Measurements from ENCODE around the gene CRIP3. TPM values are rescaled to one million over a fixed set of nuclear protein-coding genes. Genes with fewer than 3 reads are reported as not detected.

CRIP3 gene
- total and polyA plus RNA-seq, 4 donors = 1.1 to 9.5 (median 2.4) TPM

DNA sequence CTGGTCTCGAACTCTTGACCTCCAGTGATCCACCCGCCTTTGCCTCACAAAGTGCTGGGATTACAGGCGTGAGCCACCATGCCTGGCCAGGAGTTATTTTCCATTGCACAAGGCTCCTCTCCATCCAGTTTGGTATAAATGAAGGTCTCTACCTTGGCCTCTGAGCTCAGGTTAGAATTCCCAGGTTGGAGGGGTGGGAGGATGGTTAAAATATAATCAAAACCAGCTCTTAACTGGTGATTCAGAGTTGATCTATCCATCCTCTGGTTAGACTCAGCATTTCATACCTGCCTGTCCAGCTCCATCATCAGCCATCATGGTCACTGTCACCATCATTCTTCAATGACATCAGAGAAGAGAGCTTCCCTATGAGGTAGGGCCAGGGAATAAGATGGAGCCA, 13.2 kb downstream of the CRIP3 start (continued):
- TF ChIP-seq, protein P1, sequence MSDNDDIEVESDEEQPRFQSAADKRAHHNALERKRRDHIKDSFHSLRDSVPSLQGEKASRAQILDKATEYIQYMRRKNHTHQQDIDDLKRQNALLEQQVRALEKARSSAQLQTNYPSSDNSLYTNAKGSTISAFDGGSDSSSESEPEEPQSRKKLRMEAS (IDR thresholded peaks at IDR 0.05) = no peak
- TF ChIP-seq, protein P2, sequence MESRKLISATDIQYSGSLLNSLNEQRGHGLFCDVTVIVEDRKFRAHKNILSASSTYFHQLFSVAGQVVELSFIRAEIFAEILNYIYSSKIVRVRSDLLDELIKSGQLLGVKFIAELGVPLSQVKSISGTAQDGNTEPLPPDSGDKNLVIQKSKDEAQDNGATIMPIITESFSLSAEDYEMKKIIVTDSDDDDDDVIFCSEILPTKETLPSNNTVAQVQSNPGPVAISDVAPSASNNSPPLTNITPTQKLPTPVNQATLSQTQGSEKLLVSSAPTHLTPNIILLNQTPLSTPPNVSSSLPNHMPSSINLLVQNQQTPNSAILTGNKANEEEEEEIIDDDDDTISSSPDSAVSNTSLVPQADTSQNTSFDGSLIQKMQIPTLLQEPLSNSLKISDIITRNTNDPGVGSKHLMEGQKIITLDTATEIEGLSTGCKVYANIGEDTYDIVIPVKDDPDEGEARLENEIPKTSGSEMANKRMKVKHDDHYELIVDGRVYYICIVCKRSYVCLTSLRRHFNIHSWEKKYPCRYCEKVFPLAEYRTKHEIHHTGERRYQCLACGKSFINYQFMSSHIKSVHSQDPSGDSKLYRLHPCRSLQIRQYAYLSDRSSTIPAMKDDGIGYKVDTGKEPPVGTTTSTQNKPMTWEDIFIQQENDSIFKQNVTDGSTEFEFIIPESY (IDR thresholded peaks at IDR 0.05) = no peak
- TF ChIP-seq EGR1 (IDR thresholded peaks at IDR 0.05; ENCODE audit: low read depth in 2 of 2) = no peak
- no peak for TF ChIP-seq RXRA (IDR thresholded peaks at IDR 0.05)
- no peak for TF ChIP-seq SP1 (IDR thresholded peaks at IDR 0.05)
- TF ChIP-seq GABPA (IDR thresholded peaks at IDR 0.05 in 1 of 2, conservative IDR thresholded peaks at IDR 0.05 in 1 of 2) = no peak
- no peak for TF ChIP-seq YY1 (IDR thresholded peaks at IDR 0.05)
- no peak for TF ChIP-seq FOXA1 (IDR thresholded peaks at IDR 0.05)

DNA sequence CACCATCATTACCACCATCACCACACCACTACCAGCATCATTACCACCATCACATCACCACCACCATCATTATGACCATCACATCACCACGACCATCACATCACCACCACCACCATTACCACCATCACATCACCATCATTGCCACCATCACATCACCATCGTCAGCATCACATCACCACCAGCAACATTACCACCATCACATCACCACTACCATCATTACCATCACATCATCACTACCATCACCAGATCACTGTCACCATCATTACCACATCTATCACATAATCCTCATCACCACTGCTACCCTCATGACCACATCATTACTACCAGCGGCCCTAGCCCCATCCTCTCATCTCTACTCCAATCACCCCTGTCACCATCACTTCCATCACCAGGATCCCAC, 14.1 kb downstream of the CRIP3 start:
- Histone ChIP-seq H3K27me3 (ENCODE audit: control insufficient read depth in 4 of 4, insufficient read depth in 4 of 4, low read length in 3 of 4) (no peaks in the 10 kb centered on the region), H3K36me3 (ENCODE audit: control insufficient read depth in 4 of 4, insufficient read depth in 3 of 4, low read depth in 1 of 4, low read length in 3 of 4) (no peaks in the 10 kb centered on the region), H3K9me3 (ENCODE audit: control insufficient read depth in 4 of 4, low read length in 3 of 4) (no peaks in the 10 kb centered on the region), H3K27ac (ENCODE audit: low read depth in 1 of 2, low read length in 2 of 2) (no peak overlapping the region), H3K9ac (ENCODE audit: low read depth in 1 of 2, low read length in 2 of 2) (no peak overlapping the region), H3K4me3 (ENCODE audit: low read depth in 1 of 3, low read length in 3 of 3) (no peak overlapping the region), H3K4me1 (ENCODE audit: control insufficient read depth in 4 of 4, insufficient read depth in 4 of 4, low read length in 3 of 4) (peaks cover 5 to 30% (median 18%) of the 10 kb centered on the region in 4 donors)
- no peak for DNase-seq (ENCODE audit: low spot score)
- no peak for TF ChIP-seq RAD21 (IDR thresholded peaks at IDR 0.05)
- no peak for TF ChIP-seq JUND (IDR thresholded peaks at IDR 0.05)
- TF ChIP-seq HNF4G (IDR thresholded peaks at IDR 0.05) = no peak
- TF ChIP-seq EGR1 (IDR thresholded peaks at IDR 0.05; ENCODE audit: low read depth in 2 of 2) = no peak
- TF ChIP-seq, protein P2 (IDR thresholded peaks at IDR 0.05) = no peak
- TF ChIP-seq, protein P3, sequence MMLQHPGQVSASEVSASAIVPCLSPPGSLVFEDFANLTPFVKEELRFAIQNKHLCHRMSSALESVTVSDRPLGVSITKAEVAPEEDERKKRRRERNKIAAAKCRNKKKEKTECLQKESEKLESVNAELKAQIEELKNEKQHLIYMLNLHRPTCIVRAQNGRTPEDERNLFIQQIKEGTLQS (IDR thresholded peaks at IDR 0.05) = no peak
- no peak for TF ChIP-seq FOXA2 (IDR thresholded peaks at IDR 0.05)
- TF ChIP-seq GABPA (IDR thresholded peaks at IDR 0.05 in 1 of 2, conservative IDR thresholded peaks at IDR 0.05 in 1 of 2) = no peak
- TF ChIP-seq TAF1 (conservative IDR thresholded peaks at IDR 0.05) = no peak
- no peak for TF ChIP-seq RXRA (IDR thresholded peaks at IDR 0.05)
- TF ChIP-seq YY1 (IDR thresholded peaks at IDR 0.05) = no peak
- 87% methylated on average over 3 of the region's 3 CpGs for WGBS

DNA sequence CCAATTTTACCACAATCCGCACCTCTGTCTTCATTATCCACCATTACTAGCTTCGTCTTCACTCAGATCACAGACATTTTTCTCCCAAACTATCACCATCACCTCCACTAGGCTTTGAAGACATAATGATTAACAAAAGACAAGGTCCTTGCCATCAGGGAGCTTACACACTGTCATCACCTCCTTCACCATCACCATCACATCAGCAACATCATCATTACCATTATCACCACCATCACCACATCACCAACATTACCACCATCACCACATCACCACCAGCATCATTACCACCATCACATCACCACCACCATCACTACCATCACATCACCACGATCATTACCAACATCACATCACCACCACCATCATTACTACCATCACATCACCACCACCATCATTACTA, 14.9 kb downstream of the CRIP3 start:
- H3K9ac ChIP-seq (ENCODE audit: low read depth in 1 of 2, low read length in 2 of 2) = no peak overlapping the region
- WGBS = 92% methylated on average over 3 of the region's 3 CpGs
- no peak for DNase-seq (ENCODE audit: low spot score)
- no peak overlapping the region for H3K27ac ChIP-seq (ENCODE audit: low read depth in 1 of 2, low read length in 2 of 2)
- no peaks in the 10 kb centered on the region for H3K27me3 ChIP-seq (ENCODE audit: control insufficient read depth in 4 of 4, insufficient read depth in 4 of 4, low read length in 3 of 4)
- TF ChIP-seq, protein P1 (IDR thresholded peaks at IDR 0.05) = no peak
- TF ChIP-seq HNF4G (IDR thresholded peaks at IDR 0.05) (no peak), GABPA (IDR thresholded peaks at IDR 0.05 in 1 of 2, conservative IDR thresholded peaks at IDR 0.05 in 1 of 2) (no peak)
- no peak overlapping the region for H3K4me3 ChIP-seq (ENCODE audit: low read depth in 1 of 3, low read length in 3 of 3)
- H3K4me1 ChIP-seq (ENCODE audit: control insufficient read depth in 4 of 4, insufficient read depth in 4 of 4, low read length in 3 of 4) = peaks cover 5 to 23% (median 15%) of the 10 kb centered on the region in 4 donors
- no peaks in the 10 kb centered on the region for H3K36me3 ChIP-seq (ENCODE audit: control insufficient read depth in 4 of 4, insufficient read depth in 3 of 4, low read depth in 1 of 4, low read length in 3 of 4)
- H3K9me3 ChIP-seq (ENCODE audit: control insufficient read depth in 4 of 4, low read length in 3 of 4) = no peaks in the 10 kb centered on the region
